ENCODE results near the gene RCN1.

The RCN1 gene

DNA sequence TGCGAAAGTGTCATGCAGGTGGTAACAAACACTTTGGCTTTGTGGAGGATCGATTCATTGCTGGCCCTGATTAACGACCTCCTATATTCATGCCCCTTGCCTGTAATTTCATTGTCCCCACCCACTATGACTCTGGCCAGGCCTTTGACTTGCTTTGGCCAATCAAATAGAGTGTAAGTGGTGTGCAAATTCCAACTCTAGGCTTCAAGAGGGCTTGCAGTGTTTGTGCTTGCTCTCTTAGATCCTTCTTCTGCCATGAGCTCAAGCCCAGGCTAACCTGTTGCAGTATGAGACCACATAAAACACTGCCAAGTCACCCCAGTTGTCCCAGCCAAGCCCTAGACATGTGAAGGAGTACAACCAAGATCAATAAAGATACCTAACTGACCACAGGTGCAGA, 48.0 kb downstream of the RCN1 start (continued):
- TF ChIP-seq ZNF157 (tag by site-specific recombination; IDR thresholded peaks at IDR 0.05): no peak
- TF ChIP-seq, protein P1, sequence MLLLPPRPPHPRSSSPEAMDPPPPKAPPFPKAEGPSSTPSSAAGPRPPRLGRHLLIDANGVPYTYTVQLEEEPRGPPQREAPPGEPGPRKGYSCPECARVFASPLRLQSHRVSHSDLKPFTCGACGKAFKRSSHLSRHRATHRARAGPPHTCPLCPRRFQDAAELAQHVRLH (tag by site-specific recombination; IDR thresholded peaks at IDR 0.05): no peak
- no peak for TF ChIP-seq KLF8 (tag by site-specific recombination; IDR thresholded peaks at IDR 0.05)
- no peak for TF ChIP-seq SP7 (tag by site-specific recombination; IDR thresholded peaks at IDR 0.05)
- no peak for TF ChIP-seq ZNF585B (tag by site-specific recombination; IDR thresholded peaks at IDR 0.05)
- TF ChIP-seq ZIC2 (tag by site-specific recombination; IDR thresholded peaks at IDR 0.05): no peak
- no peak for TF ChIP-seq ZNF335 (tag by site-specific recombination; conservative IDR thresholded peaks at IDR 0.05)
- no peak for TF ChIP-seq ZBTB11 (tag by site-specific recombination; conservative IDR thresholded peaks at IDR 0.05; ENCODE audit: low read depth)
- TF ChIP-seq ZNF121 (tag by site-specific recombination; IDR thresholded peaks at IDR 0.05): no peak
- no peak for TF ChIP-seq TCF7L2 (IDR thresholded peaks at IDR 0.05; ENCODE audit: borderline replicate concordance, low read depth, low read length)
- TF ChIP-seq ZNF701 (tag by site-specific recombination; IDR thresholded peaks at IDR 0.05): no peak
- TF ChIP-seq ZNF114 (tag by site-specific recombination; IDR thresholded peaks at IDR 0.05): no peak

GRCh38 chr11:32139896-32140520, 49.1 kb downstream of the RCN1 start:
- no peaks in the 10 kb centered on the region for H3K36me3 ChIP-seq (ENCODE audit: control insufficient read depth in 2 of 2, insufficient read depth in 1 of 2, low read length in 2 of 2)
- ChIA-PET POLR2A (no interaction called here), CTCF (no interaction called here)
- no peak overlapping the region for H3K27ac ChIP-seq (ENCODE audit: extremely low read depth, low read depth, low read length)
- no peak overlapping the region for H3K4me3 ChIP-seq (ENCODE audit: low read depth, low read length)
- H3K9me3 ChIP-seq (ENCODE audit: control insufficient read depth, insufficient read depth, low read depth, low read length): no peaks in the 10 kb centered on the region
- H3K4me1 ChIP-seq (ENCODE audit: control insufficient read depth, insufficient read depth, low read length): no peaks in the 10 kb centered on the region
- TF ChIP-seq ZNF133 (tag by site-specific recombination; IDR thresholded peaks at IDR 0.05) (no peak), ZNF10 (tag by site-specific recombination; IDR thresholded peaks at IDR 0.05) (no peak), GLI2 (tag by site-specific recombination; IDR thresholded peaks at IDR 0.05; ENCODE audit: borderline replicate concordance, low read depth) (no peak), ZNF48 (tag by site-specific recombination; IDR thresholded peaks at IDR 0.05) (no peak), EGR2 (tag by site-specific recombination; IDR thresholded peaks at IDR 0.05; ENCODE audit: low read depth) (no peak), ZNF585B (tag by site-specific recombination; IDR thresholded peaks at IDR 0.05) (no peak)
- TF ChIP-seq, protein P2, sequence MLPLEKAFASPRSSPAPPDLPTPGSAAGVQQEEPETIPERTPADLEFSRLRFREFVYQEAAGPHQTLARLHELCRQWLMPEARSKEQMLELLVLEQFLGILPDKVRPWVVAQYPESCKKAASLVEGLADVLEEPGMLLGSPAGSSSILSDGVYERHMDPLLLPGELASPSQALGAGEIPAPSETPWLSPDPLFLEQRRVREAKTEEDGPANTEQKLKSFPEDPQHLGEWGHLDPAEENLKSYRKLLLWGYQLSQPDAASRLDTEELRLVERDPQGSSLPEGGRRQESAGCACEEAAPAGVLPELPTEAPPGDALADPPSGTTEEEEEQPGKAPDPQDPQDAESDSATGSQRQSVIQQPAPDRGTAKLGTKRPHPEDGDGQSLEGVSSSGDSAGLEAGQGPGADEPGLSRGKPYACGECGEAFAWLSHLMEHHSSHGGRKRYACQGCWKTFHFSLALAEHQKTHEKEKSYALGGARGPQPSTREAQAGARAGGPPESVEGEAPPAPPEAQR (tag by site-specific recombination; IDR thresholded peaks at IDR 0.05): no peak
